ENCODE results near the gene S1PR5. TPM values are rescaled to one million over a fixed set of nuclear protein-coding genes. Genes with fewer than 3 reads are reported as not detected.

The S1PR5 gene
- total and polyA plus RNA-seq, 4 donors, result 0.17 to 0.56 (median 0.34) TPM

DNA sequence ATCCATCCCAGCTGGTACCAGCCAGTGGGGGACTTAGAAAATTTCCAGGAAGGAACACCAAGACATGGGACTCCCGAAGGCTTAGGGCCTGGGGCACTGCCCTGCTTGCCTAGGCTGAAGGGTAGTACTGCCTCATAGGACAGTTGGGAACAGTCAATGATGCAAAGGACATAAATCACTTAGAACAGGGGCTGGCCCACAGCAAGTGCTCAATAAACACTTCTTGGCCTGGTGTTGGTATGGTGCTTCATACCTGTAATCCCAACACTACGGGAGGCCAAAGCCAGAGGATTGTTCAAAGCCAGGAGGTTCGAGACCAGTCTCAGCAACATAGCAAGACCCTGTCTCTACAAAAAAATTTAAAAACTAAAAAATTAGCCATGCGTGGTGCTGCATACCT is 19.9 kb downstream of the S1PR5 start:
- no peak for DNase-seq (ENCODE audit: low spot score)
- no peak for TF ChIP-seq JUND (IDR thresholded peaks at IDR 0.05)
- TF ChIP-seq SP1 (IDR thresholded peaks at IDR 0.05), result no peak
- TF ChIP-seq HNF4A (conservative IDR thresholded peaks at IDR 0.05), result no peak
- TF ChIP-seq YY1 (IDR thresholded peaks at IDR 0.05), result no peak
- TF ChIP-seq, protein P1, sequence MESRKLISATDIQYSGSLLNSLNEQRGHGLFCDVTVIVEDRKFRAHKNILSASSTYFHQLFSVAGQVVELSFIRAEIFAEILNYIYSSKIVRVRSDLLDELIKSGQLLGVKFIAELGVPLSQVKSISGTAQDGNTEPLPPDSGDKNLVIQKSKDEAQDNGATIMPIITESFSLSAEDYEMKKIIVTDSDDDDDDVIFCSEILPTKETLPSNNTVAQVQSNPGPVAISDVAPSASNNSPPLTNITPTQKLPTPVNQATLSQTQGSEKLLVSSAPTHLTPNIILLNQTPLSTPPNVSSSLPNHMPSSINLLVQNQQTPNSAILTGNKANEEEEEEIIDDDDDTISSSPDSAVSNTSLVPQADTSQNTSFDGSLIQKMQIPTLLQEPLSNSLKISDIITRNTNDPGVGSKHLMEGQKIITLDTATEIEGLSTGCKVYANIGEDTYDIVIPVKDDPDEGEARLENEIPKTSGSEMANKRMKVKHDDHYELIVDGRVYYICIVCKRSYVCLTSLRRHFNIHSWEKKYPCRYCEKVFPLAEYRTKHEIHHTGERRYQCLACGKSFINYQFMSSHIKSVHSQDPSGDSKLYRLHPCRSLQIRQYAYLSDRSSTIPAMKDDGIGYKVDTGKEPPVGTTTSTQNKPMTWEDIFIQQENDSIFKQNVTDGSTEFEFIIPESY (IDR thresholded peaks at IDR 0.05), result no peak
- TF ChIP-seq FOXA2 (IDR thresholded peaks at IDR 0.05), result no peak
- TF ChIP-seq, protein P2, sequence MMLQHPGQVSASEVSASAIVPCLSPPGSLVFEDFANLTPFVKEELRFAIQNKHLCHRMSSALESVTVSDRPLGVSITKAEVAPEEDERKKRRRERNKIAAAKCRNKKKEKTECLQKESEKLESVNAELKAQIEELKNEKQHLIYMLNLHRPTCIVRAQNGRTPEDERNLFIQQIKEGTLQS (IDR thresholded peaks at IDR 0.05), result no peak
- no peak for TF ChIP-seq NR2F2 (IDR thresholded peaks at IDR 0.05)
- no peak for TF ChIP-seq EGR1 (IDR thresholded peaks at IDR 0.05; ENCODE audit: low read depth in 2 of 2)
- no peak for TF ChIP-seq RAD21 (IDR thresholded peaks at IDR 0.05)
- no peak for TF ChIP-seq FOXA1 (IDR thresholded peaks at IDR 0.05)
- TF ChIP-seq GABPA (IDR thresholded peaks at IDR 0.05 in 1 of 2, conservative IDR thresholded peaks at IDR 0.05 in 1 of 2), result no peak
- TF ChIP-seq, protein P3, sequence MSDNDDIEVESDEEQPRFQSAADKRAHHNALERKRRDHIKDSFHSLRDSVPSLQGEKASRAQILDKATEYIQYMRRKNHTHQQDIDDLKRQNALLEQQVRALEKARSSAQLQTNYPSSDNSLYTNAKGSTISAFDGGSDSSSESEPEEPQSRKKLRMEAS (IDR thresholded peaks at IDR 0.05), result no peak
- no peak for TF ChIP-seq TAF1 (conservative IDR thresholded peaks at IDR 0.05)
- TF ChIP-seq, protein P4, sequence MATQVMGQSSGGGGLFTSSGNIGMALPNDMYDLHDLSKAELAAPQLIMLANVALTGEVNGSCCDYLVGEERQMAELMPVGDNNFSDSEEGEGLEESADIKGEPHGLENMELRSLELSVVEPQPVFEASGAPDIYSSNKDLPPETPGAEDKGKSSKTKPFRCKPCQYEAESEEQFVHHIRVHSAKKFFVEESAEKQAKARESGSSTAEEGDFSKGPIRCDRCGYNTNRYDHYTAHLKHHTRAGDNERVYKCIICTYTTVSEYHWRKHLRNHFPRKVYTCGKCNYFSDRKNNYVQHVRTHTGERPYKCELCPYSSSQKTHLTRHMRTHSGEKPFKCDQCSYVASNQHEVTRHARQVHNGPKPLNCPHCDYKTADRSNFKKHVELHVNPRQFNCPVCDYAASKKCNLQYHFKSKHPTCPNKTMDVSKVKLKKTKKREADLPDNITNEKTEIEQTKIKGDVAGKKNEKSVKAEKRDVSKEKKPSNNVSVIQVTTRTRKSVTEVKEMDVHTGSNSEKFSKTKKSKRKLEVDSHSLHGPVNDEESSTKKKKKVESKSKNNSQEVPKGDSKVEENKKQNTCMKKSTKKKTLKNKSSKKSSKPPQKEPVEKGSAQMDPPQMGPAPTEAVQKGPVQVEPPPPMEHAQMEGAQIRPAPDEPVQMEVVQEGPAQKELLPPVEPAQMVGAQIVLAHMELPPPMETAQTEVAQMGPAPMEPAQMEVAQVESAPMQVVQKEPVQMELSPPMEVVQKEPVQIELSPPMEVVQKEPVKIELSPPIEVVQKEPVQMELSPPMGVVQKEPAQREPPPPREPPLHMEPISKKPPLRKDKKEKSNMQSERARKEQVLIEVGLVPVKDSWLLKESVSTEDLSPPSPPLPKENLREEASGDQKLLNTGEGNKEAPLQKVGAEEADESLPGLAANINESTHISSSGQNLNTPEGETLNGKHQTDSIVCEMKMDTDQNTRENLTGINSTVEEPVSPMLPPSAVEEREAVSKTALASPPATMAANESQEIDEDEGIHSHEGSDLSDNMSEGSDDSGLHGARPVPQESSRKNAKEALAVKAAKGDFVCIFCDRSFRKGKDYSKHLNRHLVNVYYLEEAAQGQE (IDR thresholded peaks at IDR 0.05), result no peak
- TF ChIP-seq HNF4G (IDR thresholded peaks at IDR 0.05), result no peak
- TF ChIP-seq, protein P5, sequence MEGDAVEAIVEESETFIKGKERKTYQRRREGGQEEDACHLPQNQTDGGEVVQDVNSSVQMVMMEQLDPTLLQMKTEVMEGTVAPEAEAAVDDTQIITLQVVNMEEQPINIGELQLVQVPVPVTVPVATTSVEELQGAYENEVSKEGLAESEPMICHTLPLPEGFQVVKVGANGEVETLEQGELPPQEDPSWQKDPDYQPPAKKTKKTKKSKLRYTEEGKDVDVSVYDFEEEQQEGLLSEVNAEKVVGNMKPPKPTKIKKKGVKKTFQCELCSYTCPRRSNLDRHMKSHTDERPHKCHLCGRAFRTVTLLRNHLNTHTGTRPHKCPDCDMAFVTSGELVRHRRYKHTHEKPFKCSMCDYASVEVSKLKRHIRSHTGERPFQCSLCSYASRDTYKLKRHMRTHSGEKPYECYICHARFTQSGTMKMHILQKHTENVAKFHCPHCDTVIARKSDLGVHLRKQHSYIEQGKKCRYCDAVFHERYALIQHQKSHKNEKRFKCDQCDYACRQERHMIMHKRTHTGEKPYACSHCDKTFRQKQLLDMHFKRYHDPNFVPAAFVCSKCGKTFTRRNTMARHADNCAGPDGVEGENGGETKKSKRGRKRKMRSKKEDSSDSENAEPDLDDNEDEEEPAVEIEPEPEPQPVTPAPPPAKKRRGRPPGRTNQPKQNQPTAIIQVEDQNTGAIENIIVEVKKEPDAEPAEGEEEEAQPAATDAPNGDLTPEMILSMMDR (IDR thresholded peaks at IDR 0.05; ENCODE audit: low read depth, low read length, missing input control), result no peak
- no peak for TF ChIP-seq RXRA (IDR thresholded peaks at IDR 0.05)
- 96% methylated on average over 4 of the region's 4 CpGs for WGBS
- Histone ChIP-seq H3K36me3 (ENCODE audit: control insufficient read depth in 4 of 4, insufficient read depth in 3 of 4, low read depth in 1 of 4, low read length in 3 of 4) (peaks cover 0 to 11% (median 6%) of the 10 kb centered on the region in 4 donors), H3K4me1 (ENCODE audit: control insufficient read depth in 4 of 4, insufficient read depth in 4 of 4, low read length in 3 of 4) (peaks cover 16 to 45% (median 41%) of the 10 kb centered on the region in 4 donors), H3K27ac (ENCODE audit: low read depth in 1 of 2, low read length in 2 of 2) (no peak overlapping the region), H3K9me3 (ENCODE audit: control insufficient read depth in 4 of 4, low read length in 3 of 4) (no peaks in the 10 kb centered on the region), H3K9ac (ENCODE audit: low read depth in 1 of 2, low read length in 2 of 2) (no peak overlapping the region), H3K27me3 (ENCODE audit: control insufficient read depth in 4 of 4, insufficient read depth in 4 of 4, low read length in 3 of 4) (no peaks in the 10 kb centered on the region), H3K4me3 (ENCODE audit: low read depth in 1 of 3, low read length in 3 of 3) (no peak overlapping the region)

All from liver (tissue), 9 donors.